Renal cortical epithelial cell (primary cell): ENCODE measurements around the gene VEZF1. TPM values are rescaled to one million over a fixed set of nuclear protein-coding genes. Genes with fewer than 3 reads are reported as not detected.
A peak's percentile ranks its signal among the peaks of the same experiment; 100 is the strongest.

Experiments
- DNase-seq: peaks from one replicate; pipeline ENCODE4 v3.0.0-alpha.2; 2011; ENCODE audit warnings: low read depth
- total RNA-seq: library from RNA; depleted of rRNA; stranded (reverse); fragments of >200 nt; gene quantifications from 2 replicates; pipeline ENCODE4 v1.2.3, GENCODE V29; 2014

Gene VEZF1
- total RNA-seq, 1 donor from 2014 or later: 79.1 TPM

DNA sequence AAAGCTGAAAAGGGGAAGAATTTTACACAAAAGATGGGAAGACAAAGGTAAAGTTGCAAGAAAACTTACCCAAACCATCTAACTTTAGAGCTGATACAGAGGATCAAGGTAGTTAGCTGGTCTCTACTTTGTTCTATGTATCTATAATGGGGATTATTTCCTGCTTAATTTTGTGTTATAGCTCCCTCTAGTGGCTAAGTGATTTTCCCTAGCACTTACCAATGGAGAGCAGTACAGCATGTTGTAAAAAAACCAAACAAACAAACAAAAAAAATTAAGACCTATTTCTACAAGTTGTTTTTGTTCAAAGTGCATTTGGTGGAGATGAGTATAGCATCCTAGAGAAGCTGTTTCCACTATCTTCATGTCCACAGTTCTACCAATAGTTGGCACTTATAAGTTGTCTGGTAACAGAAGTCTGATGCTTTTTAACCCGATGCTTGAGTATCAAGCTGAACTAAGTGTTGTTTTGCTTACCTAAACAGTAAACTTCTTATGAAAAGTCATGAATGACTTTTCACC, 11.5 kb upstream of the VEZF1 start:
- peak; percentile 83 for DNase-seq

DNA sequence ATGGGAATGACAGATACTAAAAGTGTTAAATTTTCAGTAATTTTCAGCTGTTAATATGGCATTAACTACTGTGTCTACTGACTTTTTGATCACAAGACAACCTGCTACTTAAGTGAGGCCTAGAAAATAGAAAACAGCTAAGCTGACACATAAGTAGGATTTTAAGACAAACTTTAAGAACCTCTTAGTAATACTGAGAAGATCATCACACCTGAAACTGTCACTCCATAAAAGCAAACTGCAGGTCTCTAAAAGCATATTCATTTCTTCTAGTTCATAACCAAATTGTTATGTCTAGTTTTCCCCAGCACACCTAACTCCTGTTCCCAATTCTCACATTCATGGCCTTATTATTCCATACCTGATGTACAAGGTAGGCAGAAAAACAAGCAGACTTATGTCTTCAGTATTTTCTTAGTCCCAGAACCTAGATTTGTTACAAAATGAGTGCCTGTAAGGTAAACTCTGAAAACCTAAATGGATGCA, 11.0 kb upstream of the VEZF1 start:
- no peak for DNase-seq

DNA sequence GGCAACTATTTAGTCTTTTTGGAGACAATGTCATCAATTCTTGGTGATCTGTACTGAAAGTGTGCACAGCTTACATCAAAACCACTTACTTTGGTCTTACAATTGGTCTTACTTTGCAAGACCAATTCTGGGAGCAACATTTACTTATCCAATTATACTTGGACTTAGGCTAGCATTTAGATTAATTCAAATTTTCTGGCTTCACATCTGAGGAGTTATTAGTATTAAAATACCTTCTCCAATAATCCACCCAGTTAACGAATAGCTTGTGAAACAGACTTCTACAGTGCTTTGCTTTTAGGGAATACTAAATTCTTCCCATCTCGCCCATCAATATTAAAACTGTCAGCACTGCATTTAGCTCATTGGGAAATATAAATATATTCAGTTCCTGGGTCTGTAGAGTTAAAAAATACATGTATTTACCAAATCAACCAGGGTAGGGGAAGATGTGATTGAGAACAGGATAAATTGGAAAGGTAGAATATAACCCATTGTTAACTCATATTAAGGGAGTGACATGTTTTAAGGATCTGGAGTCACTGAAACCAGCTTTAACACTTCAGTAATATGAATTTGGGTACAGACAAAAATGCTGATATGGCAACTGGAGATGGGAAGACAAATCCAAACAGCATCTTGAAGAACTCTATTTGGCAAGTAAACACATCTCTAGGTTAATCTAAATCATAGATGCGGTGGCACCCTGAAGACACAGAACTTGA, 9.2 kb upstream of the VEZF1 start:
- DNase-seq: no peak

DNA sequence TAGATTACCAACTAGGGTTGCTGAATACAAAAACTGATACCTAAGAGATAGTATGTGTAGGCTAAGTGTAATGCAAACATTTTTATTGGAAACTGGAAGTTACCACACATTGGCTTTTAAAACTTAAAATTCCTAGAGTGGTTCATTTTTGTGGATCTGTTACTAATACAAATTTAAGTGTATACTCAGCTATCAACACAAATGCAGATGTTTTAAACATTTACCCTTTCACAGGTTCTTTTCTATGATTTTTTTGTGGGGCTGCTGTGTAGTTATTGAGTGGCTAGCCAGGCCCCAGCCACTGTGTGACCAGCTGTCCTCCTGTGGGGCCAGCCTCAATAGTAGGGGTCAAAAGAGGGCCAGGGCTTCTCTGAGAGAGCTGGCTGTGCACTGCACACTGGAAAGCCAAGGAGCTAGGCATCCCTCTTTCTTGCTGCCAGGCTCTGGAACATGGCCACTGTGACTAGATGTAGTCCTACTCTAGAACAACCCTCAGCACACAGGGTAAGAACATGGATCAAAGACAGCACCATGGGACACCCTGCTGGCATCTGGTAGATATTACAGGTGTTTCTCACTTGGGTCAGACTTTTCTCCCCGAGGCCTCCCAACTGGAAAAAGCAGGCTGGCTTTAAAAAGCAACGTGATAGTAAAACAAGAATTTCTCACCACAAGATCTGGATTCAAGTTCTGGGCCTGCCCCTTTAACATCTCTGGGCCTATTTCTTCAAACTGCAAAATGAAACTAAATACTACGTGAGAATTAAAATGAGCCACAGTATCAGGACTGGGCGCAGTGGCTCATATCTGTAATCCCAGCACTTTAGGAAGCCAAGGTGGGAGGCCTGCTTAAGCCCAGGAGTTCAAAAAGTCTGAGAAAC, 7.3 kb upstream of the VEZF1 start:
- DNase-seq: peak; percentile 79

DNA sequence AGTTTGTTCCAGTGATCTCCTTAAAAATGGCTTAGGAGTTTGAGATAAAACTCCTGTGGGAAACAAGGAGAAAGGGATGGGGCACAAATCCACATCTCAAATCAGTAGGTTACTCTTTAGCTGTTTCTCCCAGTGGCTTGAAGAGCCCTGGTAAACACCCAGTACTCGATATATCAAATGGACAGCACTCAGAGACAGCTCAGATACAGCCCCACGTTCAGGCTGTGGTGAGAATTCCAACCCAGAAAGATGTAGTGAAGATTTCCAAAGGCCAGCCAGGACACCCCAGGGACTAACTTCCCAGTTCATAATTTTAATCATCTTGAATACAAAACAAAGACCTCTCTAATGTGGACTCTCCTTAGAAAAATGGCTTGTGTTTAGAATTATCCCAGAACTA, 6.4 kb upstream of the VEZF1 start:
- DNase-seq: no peak

DNA sequence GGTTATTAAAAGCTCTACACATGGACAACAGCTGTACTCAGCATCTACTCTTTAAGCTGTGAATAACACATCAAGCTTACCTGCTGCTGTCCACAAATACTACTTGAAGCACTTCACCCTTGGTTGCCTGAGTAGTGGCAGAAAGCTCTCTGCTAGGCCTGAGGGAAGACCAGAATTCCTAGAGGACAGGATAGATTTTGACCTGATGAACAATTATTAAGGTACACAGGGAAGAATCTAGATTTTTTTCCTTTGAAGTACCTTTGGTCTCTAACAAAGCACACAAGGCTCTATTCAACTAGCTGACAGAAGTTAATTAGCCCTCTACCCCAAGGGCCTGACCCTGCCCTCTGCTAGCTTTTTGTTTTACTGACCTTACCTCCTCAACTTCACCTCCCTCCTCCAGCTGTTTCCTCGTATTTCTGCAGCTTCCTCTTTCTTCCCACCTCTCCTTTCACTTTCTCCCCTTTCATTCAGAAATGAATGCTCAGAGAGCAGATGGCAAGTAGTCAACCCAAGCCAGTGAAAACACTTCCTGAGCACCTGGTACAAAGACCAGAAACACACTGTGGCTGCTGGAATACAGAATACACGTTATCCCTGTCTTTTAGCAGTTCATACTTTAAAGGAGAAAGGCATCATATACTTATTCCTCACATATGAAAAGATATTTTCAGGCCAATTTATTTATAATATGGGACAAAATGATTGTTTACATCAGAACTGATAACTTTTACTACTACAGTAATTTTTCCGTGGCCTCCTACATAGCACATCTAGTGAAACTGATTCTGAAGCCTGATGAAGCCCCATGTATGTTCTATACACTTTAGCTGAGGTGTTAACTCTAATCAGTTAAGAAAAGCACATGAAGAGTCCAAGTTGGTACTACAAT, 5.7 kb upstream of the VEZF1 start:
- DNase-seq: no peak

DNA sequence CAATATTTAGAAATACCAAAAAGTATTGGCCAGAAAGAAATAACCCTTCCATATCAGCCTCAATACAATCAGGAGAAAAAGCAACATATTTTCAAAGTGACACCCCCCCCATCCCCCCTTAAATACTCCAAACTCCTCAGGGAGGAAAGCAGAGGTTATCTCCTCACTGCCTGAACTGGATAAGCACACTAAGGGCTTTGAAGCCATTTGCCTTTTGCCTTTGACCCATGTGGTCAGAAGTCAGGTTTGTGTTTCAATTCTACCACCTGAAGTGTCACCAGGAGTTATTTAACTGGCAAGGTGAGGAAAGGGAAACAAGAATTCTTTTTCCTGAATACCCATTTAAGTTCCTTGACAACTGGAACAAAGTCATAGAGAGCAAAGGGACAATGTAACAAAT, 3.5 kb upstream of the VEZF1 start:
- DNase-seq: no peak

DNA sequence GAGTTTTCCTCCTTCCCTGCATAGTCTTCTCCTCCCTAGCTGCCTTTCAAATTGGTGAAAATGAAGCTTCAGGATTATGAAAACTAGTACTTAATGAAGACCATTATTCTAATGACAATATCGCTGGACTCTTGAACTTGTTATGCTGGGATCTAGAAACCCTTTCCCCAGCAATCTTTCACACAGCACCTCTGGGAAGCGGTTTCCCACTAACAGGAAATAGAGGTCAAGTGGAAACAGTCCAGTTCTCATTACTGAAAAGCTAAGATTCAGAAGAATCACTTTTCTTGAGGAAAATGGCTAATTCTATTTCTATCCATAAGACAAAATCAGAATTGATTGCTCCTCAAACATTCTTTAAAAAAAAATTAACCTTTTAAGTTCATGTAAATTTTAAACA, 2.0 kb upstream of the VEZF1 start:
- no peak for DNase-seq

DNA sequence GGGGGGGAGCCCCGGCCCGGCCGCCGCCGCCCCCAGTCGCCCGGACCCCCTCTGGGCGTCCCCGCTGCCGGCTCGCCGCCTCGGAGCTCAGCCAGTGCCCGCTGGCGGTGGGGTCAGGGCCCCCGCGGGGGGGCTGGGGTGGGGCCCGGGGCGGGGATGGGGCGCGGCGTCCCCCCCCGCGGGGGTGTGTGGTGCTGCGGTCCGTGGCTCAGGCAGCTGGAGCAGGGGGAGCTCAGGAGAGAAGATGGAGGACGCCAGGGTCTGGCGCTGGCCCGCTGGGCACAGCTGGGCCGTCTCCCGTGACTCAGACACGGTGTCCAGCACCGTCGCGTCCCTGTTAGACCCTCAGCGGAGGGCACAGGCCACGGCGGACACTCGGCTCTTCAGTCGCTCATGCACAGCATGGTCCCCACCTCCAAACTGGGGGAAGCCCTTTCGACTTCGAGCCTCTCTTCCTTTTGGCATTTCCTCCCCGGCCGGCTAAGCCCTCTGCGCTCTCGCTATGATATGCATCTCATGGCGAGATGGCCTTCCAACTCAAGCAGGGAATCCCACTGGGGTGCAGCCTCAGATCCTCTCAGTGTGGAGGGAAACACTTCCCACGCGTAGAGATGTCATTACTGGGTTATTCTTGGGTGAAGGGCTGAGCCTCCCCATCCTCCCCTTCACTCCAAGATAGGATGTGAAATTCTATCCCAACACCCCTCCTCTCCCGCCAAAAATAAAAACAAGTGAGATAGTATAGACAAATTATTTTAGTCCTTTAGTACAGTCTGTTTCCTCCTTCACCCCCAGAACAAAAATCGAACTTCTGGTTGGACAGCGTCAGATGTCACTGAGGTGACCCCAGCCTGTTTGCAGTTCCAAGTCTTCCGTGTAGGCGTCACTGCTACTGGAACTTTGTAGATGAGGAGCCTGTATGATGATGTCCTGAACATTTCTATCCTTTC, 522 bp upstream of the VEZF1 start:
- DNase-seq: peak; percentile 33

DNA sequence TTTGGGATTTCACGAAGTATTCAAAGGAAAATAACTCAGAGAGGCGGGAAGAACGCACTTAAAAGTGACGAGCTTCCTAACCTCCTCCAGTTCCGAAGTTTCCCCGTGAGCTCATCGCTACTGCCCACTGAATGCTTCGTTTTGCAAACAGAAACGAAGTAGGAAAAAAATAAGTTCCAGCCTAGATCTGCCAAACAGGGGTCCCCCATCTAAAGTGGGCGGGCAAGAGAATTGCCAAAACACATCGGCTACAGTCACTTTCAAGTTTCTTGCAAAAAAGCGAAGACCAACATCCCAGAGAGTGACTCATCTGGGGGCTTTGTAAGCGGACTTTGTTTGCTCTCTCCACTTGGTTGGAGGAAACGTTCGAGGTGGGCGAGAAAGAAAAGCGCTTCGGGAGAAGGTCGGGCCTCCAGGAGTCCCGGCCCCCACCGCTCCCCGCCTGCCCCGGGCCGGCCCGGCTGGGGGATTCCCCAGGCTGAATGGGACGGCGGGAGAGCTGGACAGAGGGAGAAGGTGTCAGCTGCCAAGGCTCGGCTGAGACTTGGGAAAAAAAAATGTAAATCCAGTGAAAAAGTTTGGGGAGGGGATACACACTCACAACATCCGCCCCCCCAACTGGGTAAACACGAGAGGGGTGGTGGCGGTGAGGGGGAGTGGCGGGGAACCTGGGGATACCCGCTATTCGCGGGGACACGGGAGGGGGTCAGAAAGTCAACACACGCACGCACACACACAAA, 1.0 kb downstream of the VEZF1 start:
- DNase-seq: peak; percentile 75

DNA sequence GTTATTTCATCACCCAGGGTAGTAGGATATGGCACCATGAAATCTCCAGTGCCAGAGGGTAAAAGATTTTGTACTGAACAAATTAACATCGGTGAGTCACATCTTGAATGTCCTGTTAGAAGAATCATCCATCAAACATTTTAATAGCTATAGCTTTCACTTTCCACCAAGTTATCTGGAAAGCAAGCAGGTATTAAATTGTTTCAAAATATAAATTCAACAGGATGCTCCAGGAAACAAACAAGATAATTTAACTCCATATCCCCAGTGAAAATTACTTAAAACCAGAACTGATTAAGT, 2.4 kb downstream of the VEZF1 start:
- DNase-seq: peak; percentile 90

DNA sequence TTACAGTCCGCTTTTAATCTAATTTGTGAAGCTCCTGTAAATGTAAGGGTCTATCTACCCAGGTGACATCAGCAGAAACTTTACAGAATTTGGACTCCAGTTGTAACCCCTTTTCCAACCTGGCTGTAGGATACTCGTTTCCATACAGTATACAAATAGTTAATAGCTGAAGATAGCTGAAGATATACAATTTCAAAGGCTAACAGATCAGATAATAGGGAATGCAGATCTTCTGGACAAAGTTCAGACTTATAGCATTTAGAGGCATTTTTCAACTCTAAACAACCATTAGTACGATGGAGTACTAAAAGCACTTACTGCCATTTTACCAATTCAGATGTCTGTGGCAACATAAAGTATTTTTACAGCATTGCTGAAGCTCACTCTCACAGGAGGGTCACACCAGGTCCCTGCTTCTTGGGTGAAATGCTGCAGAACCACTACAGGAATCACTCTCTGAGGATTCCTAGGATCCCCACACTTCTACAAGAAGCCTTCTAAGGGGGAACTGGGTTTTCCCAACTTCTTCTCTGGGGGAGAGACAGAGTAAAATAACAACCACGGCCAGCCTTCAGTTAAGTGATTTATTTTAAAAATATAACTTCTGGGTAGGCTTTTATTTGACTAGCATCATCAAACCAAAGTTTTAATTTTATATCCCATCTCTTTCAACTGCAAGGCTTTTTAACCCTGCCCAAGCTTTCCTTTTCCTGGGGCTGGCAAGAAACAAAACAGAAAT, 2.9 kb downstream of the VEZF1 start:
- peak; percentile 31 for DNase-seq

DNA sequence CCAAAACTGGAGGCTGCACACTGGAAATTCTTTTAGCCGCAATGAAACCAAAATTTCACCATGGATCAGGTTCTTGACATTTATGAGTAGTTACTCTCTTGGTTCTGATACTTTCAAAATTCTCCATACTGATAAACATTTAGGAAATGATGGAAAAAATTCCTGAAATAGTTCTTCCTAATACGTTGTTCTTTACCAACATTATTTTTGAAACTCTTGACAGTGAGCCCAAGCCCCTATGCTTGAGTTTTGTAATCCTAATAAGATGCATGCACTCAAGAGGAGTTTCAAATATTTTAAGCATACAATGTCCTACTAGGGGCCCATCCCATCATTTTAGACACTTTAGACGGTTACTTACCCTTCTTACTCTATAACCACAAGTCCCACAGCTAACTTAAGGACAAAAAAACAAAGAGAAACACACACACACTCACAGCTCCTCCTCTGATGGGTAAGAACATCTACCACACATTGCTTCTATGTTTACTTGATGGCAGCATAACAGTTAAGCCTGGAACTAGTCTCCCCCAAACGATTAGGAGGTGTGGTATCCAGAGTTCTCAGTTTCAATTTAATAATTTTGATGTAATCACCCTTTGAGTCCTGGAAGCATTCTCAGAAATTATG, 3.7 kb downstream of the VEZF1 start:
- DNase-seq: no peak

DNA sequence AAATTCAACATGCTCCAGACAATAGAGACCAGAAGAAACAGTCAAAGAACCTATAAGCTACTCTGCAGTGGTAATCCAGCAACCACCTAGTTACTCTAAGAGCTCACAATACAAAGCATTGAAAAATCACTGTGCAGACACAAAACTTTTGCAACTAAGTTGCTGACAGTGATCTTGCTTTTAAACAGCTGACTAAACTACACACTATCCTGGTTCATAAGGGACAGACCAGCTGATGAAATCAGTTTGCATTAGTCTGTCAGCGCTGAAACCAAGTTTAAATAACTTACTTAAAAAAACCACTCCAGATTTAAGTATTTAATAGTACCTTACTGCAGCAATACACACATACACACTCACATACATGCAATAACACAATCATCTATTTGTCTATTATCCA, 4.6 kb downstream of the VEZF1 start:
- DNase-seq: no peak

DNA sequence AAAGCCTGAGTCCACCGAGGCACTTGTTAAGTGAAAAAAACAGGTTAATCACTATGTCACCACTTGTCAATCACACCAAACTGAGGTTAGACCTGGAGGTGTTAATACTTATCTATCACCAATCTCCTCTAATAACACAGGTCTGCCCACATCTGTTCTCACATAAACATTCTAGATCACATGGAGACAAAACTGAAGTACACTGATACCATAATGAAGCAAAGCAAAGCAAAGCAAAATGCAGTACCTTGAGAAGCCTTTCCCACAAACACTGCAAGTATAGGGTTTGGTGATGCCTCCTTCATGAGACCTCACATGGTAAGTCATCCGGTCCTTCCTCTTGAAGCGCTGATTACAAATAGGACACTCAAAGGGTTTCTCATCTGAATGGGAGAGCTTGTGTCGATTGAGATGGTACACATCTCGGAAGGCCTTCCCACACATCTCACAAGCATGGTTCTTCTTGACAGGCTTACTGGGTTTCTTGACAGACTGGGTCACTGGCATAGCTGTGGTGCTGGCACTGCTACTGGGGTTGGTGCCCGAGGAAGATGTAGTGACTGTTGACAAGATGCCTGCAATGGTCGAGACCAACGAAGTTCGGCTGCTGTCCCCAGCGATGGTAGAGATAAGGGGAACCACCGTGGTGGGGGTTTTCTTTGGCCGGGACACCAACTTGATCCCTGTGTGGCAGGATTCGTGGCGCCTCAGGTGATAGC, 5.4 kb downstream of the VEZF1 start:
- no peak for DNase-seq

DNA sequence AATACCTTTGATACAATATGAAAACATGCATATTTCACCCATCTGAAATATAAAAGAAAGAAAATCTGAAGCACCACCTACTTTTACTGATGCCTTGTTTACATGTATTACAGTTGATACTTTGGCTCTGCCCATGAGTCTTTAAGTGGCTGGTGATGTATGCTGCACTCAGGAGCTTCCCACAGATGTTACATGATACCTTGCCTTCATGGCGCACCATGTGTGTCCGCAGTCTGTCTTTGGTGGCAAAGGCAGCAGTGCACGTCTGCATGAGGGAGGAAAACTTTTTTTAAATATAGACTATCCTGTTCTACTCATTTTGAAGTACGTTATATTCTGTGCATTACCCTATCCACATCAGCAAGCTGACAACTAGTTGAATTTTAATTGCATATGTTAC, 7.5 kb downstream of the VEZF1 start:
- DNase-seq: no peak

DNA sequence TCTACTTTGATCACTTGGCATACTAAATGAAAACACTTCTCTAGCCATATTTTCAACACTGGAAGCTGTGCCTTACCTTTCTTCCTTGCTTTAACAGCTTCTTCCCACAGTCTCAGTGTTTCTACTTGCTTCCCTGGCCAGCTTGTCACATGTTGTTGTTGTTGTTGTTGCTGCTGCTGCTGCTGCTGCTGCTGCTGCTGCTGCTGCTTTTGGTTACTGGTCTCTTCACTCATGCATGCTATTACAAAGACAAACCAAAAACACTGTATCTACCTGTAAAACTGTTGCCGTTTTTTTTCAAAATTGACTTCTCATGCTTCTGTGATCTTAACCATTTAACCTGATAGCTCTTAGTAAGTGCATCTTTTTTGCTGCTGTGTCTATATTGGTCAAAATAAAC, 9.0 kb downstream of the VEZF1 start:
- DNase-seq: no peak

DNA sequence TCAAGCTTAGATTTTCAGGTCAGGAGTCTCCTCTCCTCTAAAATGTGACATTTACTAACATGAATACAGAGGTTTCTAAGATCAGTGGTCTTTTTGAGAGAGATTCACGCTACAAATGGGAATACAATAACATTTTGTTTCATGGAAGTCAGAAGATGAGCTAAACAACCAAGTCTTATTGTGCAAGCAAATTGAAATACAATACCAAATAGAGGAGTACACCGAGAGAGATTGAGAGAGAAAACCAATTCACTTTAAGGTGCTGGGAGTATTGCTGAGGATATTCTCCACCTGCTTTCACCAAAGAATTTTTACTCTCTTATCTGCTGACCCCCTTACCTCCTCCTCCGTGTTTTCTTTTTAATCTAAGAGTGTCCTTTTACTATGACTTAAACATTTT, 11.5 kb downstream of the VEZF1 start:
- no peak for DNase-seq
